Dedifferentiated amniotic fluid mesenchymal stem cell (primary cell): Measurements from ENCODE around the gene FGGY.
"Not testable (repeated sequence)": the region's sequence is repeated elsewhere in the genome, so short reads cannot be mapped to it uniquely, and the experiment has no call there.

Experiments used
- DNase-seq: peaks from one replicate; pipeline ENCODE4 v3.0.0-alpha.2; 2016; ENCODE audit errors: extremely low spot score

FGGY gene

DNA sequence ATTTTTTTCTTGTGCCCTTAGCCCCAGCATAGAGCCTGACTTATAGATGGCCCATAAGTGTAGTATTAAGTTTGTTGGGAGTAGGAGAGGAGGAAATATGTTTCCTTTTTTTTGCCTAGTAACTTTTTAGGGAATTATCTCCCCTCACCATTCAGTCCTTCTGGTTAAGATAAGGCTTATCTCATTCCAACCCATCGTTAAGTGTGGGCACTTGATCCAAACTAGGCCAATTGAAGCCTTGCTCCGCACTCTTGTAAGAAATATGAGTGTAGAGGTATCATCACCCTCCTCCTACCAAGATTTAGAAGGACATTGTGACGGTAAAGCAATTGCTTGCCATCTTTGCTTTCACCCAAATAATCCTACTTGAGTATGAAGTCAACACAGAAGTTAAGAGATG lies 8.8 kb upstream of the FGGY start:
- DNase-seq: no peak

DNA sequence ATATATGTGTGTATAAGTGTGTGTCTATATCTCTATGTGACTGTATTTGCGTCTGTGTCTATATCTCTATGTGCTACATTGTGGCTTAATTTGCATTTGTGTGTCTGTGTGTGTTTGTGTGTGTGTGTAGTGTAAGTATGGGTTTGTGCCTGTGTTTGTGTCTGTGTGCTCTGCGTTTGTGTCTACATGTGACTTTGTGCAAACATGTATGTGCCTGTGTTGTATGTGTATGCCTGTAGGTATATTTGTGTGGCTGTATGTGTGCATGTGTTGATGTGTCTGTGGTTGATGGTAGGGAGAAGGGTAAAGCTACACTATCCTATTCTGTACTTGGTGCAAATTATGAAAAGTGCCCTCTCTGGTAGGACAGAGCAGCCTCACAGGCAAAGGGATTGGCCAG lies 7.3 kb upstream of the FGGY start:
- no peak for DNase-seq

DNA sequence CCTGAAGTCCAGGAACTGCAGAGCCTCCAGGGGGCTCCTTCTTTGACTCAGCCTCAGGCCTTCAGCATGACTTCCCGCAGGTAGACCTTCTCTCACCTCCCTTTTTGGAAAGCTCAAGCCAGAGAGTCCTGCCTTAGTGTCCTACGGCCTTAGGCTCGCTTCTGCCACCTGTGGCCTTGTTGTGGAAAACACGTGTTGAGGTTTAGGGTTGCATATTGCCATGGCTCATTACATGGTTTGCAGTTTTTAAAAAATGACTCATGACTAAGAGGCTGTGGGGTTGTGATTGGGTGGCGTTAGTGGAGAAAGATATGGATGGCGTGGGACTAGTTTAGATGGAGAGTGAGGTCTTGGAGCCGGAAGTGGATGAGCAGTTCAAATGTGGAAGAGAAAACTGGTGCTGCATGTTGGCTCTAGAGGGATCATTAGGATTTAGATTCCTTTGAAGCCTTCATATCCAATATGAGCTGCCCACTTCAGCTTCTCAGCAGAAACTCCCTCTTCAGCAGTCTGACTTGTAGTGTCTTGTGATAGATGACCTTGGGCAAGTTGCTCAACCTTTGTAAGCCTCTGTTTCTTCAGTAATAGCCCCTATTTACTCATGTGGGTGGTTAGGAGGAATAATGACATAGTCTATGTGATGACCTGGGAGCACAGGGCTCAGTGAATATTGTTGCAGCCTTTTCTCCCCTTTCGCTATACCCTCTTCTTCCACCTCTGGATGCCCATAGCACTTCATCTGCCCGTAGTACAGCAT lies 6.5 kb upstream of the FGGY start:
- DNase-seq: no peak

DNA sequence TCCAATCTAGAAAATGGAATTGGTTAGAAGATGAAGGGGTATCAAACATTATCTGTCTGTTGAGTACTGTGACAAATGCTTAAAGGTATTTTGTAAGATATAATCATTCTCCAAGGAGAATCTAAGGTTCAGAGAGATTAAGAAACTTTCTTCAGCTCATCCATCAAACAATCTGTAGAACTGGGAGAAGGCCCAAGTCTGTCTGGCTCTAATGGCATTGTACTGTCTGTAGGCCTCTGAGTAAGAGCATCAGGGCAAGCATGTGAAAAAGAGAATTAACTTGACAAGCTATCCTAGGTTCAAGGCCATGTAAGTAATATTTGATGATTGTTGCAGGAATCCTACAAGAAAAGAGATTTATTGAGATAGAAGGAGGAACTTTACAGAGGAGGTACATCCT lies 5.3 kb upstream of the FGGY start:
- no peak for DNase-seq

DNA sequence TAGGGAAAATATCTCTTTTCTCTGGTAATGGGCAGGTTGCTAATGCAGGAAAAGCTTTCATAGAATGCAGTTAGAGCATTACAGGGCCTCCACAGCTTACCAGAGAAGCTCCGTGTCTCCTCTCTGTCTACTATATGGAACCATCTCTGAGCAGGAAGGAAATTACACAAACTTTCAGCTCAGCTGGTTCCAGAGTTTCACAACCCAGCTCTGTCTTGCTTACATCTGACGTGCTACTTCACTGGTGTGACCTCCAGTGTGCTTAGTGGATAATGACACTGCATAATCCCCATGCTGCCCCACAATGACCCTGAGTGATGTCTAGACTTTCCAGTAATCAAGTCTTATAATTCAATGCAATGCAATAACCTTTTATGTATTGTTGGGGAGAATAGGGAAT lies 4.3 kb upstream of the FGGY start:
- no peak for DNase-seq

DNA sequence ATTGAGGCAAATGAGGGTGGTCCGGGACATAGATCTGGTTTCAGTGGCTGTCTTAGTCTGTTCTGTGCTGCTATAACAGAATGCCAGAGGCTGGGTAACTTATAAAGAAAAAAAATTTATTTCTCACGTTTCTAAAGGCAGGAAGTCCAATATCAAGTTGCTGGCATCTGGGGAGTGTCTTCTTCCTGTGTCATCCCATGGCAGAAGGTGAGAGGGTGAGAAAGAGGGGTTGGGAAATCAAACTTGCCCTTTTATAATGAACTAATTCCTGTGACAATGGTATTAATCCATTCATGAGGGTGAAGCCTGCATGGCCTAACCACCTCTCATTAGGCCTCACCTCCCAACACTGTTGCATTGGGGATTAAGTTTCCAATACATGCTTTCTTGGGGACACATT lies 3.7 kb upstream of the FGGY start:
- no peak for DNase-seq

DNA sequence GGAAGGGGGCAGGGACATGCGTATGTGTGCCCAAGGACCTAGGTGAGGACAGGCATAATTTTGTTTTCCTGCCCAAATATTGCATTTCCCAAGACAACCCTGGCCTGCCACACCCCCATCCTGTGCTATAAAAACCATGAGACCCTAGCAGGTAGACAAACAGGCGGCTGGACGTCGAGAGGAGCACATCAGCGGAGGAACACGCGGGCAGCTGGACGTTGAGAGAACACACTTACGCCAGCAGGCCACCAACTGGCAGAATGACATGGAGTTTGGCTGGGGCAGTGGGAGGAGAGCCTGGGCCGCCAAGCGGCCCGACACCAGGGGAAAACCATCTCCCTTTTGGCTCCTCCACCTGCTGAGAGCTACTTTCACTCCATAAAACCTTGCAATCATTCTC lies 3.0 kb upstream of the FGGY start:
- DNase-seq: no peak

DNA sequence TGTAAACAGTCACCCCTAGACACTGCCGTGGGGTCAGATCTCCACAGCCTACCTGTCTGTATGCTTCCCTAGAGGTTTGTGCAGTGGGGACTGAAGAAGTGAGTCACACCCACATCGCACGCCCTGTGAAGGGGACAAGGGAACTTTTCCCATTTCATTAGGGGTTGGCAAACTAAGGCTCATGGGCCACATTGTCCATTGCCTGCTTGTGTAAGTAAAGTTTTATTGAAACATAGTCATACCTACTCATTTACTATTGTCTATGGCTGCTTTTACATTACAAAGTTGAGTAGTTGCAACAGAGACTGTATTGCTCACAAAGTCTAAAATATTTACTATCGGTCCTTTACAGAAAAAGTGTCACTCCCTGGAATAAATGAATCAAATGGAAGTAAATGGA lies 2.5 kb upstream of the FGGY start:
- DNase-seq: no peak

DNA sequence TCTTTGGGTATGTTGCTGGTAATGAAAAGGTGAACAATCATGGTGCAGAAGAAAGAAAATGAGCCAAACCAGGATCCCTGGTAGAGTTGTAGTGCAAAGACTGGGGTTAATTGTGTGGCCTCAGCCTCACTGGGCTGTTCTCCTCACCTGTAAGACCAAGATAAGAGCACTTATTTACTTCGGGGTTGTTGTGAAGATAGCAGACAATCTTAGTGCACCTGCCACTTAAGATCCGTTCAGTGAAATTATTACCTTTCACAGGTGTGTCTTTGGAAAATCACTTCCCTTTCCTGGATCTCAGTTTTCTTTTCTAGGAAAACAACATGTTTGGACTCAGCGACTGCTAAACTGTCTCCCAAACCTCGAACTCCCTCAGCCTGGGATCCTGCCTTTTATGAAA lies 1.3 kb upstream of the FGGY start:
- no peak for DNase-seq

DNA sequence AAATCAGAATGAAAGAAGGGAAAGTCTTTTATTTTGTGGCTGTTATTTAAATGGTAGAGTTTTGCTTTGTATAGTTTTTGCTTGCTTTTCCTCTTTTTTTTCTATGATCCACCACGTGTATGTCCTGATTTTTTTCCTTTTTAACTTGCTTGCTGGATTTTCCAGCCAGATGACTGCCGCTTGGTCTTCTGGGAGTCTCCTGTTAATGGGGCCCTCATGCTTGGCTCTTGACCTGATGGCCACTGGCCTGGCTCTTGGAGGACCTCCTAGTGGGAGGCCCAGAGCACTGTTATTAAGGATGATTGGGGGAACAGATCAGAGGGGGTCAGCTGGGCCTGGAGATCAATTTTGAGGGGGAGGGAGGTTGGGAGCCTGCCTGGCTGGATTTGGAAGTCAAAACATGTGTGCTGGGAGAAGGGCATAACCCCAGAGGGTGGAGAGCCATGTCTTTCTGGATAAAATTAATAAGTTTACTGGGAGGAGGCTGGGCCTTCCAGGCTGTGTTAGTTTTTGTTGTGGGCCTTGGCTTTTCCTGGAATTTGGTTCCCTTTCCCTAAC lies 1.2 kb downstream of the FGGY start:
- no peak for DNase-seq

DNA sequence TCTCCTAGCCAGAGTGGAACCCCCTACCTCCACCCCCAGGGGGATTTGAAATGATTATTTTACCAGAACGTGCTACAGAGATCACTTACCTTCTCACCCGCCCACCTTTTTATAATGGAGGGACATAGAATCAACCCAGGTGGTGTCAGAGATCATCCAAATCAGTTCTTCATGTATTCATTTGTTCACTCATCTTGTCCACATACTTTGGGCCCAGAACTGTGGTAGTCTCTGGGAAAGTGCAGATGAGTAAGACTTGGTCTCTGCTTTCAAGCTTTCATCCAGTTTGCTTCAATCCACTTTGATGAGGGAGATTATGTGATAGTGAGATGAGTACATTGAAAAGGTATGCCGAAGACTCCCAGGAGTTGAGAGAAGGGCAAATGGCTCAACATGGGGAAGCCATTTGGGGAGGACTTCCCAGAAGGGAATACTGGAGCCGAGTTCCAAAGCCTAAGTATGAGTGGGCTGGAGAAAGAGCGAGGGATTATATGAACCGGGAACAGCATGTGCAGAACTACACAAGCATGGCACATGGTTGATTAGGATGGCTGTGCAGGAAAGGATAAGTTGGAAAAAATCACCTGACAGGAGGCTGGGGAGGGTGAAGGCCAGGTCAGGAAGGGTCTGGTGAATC lies 1.9 kb downstream of the FGGY start:
- no peak for DNase-seq

DNA sequence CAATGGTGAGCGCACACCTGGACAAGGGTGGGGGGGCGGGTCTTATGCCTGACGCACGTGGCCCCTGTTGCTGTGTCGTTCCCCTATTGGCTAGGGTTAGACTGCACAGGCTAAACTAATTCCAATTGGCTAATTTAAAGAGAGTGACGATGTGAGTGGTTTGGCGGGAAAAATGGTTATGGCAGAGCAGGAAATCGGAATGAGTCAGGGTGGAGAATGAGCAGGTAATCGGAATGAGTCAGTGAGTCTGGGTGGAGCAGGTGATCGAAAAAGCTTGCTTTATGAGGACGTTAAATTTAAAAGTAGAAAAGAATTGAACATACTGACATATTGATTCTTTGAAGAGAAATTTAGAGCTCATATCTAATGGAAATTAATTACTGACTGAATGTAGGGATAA lies 2.8 kb downstream of the FGGY start:
- DNase-seq: not testable (repeated sequence)

DNA sequence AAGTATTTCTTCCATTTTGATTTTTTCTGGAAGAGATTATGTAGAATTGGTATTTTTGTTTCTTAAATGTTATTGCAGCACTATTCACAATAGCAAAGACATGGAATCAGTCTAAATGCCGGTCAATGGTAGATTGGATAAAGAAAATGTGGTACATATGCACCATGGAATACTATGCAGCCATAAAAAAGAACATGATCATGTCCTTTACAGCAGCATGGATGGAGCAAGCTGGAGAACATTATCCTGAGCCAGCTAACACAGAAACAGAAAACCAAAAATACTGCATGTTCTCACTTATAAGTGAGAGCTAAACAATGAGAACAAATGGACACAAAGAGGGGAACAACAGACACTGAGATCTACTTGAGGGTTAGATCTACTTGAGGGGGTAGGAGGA lies 5.4 kb downstream of the FGGY start:
- DNase-seq: no peak

DNA sequence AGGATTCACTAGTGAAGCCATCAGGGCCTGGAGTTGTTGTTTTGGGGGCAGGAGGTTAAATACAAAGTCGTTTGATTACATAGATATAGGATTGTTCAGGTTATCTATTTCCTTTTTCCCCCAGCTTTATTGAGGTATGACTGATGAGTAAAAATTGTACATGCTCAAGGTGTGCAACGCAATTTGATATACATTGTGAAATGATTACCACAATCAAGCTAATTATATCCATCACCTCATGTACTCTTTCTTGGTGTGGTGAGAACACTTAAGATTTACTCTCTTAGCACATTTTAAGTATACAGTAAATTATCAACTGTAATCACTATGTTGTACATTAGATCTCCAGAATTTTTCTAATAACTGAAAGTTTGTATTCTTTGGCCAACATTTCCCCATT lies 6.0 kb downstream of the FGGY start:
- DNase-seq: no peak

DNA sequence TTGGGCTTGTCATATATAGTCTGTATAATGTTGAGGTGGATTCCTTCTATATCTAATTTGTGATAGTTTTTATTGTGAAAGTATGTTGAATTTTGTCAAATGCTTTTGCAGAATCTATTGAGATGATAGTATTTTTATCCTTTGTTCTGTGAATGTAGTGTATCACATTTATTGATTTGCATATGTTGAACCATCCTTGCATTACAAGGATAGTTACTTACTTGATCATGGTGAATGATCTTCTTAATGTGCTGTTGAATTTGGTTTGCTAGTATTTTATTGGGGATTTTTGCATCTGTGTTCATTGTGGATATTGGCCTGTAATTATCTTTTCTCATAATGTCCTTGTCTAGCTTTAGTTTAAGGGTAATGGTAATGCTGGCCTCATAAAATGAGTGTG lies 8.3 kb downstream of the FGGY start:
- DNase-seq: no peak

DNA sequence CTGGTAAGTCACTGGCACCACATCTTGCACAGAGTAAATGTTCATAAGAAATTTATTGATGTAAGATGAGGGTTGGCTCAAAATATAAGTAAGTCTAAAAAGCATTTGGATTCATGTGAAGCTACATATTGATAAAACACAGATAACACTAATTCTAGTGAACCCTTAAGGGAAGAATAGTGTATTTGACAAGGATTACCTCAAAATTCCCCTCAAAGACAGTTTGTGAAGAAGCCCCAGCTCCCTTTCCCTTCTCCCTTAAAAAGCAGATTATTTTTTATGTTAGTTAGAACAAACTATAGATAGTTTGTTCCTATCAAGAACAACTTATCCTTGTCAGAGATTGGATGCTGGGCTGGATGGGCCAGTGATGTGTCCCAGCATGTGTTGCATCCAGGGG lies 10.7 kb downstream of the FGGY start:
- DNase-seq: no peak

DNA sequence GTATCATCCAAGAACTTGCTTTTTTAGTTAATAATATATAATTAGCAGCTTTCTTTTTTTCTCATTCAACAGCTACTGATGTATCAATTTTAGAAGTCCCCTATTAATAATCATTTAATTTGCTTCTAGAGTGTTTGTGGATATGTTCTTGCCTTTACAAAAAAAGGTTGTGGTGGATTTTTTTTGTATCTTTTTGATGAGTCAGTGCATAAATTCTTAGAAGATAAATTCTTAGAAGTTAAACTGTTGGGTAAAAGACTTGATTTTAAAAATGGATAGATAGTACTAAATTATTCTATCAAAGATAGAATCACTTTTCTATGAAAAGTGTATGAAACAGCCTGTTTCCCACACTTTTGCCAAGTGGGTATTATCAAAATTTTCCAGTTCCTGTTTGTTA lies 11.9 kb downstream of the FGGY start:
- DNase-seq: no peak

DNA sequence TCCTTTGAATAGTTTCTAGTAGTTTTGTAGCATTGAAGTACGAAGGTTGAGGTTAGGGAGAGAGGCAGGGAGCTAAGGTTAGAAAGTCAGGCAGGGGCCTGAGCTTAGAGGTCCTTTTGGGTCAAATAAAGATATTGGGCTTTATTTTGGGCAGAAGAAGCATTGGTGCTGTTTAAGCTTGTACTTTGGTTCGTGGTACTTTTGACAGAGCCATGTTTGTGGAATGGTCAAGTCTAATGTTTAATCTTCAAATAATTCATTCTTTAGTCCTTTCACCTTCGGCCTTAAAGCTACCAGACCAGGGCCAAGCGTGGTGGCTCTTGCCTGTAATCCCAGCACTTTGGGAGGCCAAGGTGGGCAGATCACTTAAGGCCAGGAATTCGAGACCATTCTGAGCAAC lies 12.5 kb downstream of the FGGY start:
- DNase-seq: no peak

DNA sequence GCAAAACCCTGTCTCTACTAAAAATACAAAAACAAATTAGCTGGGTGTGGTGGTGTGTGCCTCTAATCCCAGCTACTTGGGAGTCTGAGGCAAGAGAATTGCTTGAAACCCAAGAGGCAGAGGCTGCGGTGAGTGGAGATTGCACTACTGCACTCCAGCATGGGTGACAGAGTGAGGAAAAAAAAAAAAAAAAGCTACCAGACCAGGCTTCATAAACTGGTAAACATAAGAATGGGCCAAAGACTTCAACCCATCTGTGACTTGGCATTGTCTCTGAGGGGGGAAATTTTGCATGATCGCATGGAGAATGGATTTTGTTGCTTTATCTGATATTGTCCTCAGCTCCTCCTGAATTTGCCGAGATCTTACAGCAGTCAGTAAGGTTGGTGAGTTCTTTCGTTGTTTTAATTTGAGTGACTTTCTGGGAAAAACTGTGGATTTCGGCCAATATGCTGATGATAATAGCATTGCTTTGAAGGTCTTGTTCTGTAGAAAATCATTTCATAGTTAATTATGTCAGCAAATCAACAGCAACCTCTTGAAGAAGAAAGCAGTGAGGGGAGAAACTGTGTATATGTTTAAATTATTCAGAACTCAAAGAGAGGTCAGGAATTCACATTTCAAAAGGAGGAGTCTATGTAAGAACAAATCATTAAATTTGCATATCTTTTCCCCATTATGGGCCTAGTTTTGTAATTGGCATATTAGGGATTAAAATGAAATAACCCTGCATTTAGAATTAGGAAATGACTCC lies 13.1 kb downstream of the FGGY start:
- no peak for DNase-seq

DNA sequence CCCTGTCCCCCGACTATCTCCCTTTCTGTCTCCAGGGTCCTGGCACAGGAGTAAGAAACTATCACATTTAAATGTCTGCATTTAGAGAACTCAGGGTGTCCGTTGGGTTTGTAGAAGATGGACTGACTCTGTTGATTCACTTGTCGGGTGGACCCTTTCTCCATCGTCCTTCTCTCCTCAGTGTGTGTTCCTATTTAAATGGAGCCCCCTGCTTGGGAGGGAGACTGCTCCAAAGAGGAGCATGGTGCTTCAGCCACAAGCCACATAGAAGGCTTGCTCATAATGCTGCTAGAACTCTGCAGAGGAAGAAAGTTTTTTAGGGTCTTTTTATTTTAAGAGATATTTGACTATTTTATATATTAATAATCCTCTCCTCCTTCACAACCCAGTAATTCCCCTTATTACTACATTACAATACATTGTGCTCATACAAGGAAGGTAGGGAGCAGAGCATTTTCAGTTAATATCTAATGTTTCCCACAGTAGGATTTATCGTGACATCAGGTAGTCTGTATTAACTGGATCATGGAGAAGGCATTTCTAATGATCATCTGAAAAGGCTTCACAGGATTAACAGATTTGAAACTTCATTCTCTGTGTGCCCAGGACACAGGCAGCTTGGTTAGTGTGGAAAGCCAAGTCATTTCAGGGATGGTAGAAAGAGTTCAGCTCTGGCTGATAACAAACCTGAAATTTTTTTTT lies 13.8 kb downstream of the FGGY start:
- no peak for DNase-seq

DNA sequence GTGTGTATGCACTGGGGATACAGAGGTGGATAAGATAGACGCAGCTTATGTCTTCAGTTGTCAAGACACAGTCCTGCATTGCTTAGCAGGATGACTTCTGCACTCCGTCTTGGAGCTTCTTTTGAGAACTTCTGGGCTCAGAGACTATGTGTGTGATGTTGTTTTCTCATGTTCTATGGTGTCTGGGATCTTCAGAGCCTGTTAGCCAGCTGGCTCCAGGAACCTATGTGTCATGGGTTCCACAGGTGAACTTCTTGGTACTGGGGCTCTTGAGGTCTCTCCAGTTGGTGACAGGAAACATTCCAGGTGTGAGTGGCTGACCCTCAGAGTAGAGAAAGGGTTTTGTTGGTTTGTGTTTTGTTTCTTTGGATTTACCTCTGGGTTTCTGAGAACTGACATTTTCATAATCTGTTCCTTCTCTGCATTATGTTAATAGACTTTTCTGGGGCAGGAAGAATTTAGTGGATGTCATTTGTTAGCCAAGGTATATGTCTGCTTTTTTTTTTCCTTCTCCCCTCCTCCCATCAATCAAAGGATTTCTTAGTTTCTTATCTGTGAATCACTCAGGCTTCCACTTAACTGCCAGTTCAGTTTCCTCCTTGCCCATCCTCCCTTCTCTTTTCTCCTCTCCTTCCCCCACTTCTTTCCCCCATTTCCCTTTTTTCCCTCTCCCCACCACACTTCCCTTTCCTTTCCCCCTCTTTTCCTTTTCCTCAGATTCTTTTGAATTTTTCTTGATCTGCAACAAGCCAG lies 18.1 kb downstream of the FGGY start:
- DNase-seq: no peak
